HEK293T (cell line): ENCODE data around the gene CIPC.

ENCODE experiments used
- CTCF ChIA-PET: fragments of 350-600 bp; formaldehyde crosslinking; extraction: SDS; loops from one replicate; lab custom pipeline; 2021; ENCODE audit warnings: antibody characterized with exemption, inconsistent platforms; lab: Yijun Ruan, JAX
- POLR2A ChIA-PET: fragments of 350-600 bp; formaldehyde crosslinking; extraction: SDS; loops from one replicate; lab custom pipeline; 2020; ENCODE audit warnings: antibody characterized with exemption, inconsistent platforms; lab: Yijun Ruan, JAX
- DNase-seq: peaks from one replicate; pipeline ENCODE4 v3.0.0; 2012; ENCODE audit warnings: mixed read lengths; ENCODE audit errors: extremely low spot score
- ARNT ChIP-seq: fragments of 450-650 bp; IDR thresholded peaks from 2 replicates; pipeline ENCODE4 v1.6.1; 2017; ENCODE audit warnings: mild to moderate bottlenecking
- BHLHE40 ChIP-seq: fragments of 450-650 bp; IDR thresholded peaks from 2 replicates; pipeline ENCODE4 v1.6.1; 2016; ENCODE audit warnings: mild to moderate bottlenecking, moderate library complexity, borderline replicate concordance
- CTBP1 ChIP-seq: fragments of 450-650 bp; IDR thresholded peaks from 2 replicates; pipeline ENCODE4 v1.6.1; 2016; ENCODE audit warnings: borderline replicate concordance
- ELF4 ChIP-seq: fragments of 450-650 bp; IDR thresholded peaks from 2 replicates; pipeline ENCODE4 v1.6.1; 2017; ENCODE audit warnings: antibody characterized with exemption
- FOXA1 ChIP-seq: fragments of 450-650 bp; IDR thresholded peaks from 2 replicates; pipeline ENCODE4 v1.6.1; 2016; ENCODE audit warnings: mild to moderate bottlenecking
- FOXK2 ChIP-seq: fragments of 450-650 bp; IDR thresholded peaks from 2 replicates; pipeline ENCODE4 v1.6.1; 2016; ENCODE audit warnings: mild to moderate bottlenecking
- FOXM1 ChIP-seq: fragments of 450-650 bp; IDR thresholded peaks from 2 replicates; pipeline ENCODE4 v1.6.1; 2017; ENCODE audit warnings: mild to moderate bottlenecking, borderline replicate concordance
- HDGF ChIP-seq: fragments of 450-650 bp; IDR thresholded peaks from 2 replicates; pipeline ENCODE4 v1.6.1; 2017; ENCODE audit warnings: antibody characterized with exemption, borderline replicate concordance
- L3MBTL2 ChIP-seq: fragments of 450-650 bp; conservative IDR thresholded peaks from 2 replicates; pipeline ENCODE4 v1.6.1; 2016; ENCODE audit warnings: mild to moderate bottlenecking
- LEF1 ChIP-seq: fragments of 450-650 bp; IDR thresholded peaks from 2 replicates; pipeline ENCODE4 v1.6.1; 2017; ENCODE audit warnings: mild to moderate bottlenecking, borderline replicate concordance
- NFRKB ChIP-seq: fragments of 450-650 bp; IDR thresholded peaks from 2 replicates; pipeline ENCODE4 v1.6.1; 2016; ENCODE audit warnings: mild to moderate bottlenecking, moderate library complexity
- SP1 ChIP-seq: fragments of 450-650 bp; IDR thresholded peaks from 2 replicates; pipeline ENCODE4 v1.6.1; 2017
- SUZ12 ChIP-seq: fragments of 450-650 bp; IDR thresholded peaks from 2 replicates; pipeline ENCODE4 v1.6.1; 2016; ENCODE audit warnings: mild to moderate bottlenecking
- TARDBP ChIP-seq: fragments of 450-650 bp; IDR thresholded peaks from 2 replicates; pipeline ENCODE4 v1.6.1; 2016
- ZNF384 ChIP-seq: fragments of 450-650 bp; IDR thresholded peaks from 2 replicates; pipeline ENCODE4 v1.6.1; 2016
- TF ChIP-seq, protein P1 (sequence below): fragments of 450-650 bp; IDR thresholded peaks from 2 replicates; pipeline ENCODE4 v1.6.1; 2016

CIPC gene

DNA sequence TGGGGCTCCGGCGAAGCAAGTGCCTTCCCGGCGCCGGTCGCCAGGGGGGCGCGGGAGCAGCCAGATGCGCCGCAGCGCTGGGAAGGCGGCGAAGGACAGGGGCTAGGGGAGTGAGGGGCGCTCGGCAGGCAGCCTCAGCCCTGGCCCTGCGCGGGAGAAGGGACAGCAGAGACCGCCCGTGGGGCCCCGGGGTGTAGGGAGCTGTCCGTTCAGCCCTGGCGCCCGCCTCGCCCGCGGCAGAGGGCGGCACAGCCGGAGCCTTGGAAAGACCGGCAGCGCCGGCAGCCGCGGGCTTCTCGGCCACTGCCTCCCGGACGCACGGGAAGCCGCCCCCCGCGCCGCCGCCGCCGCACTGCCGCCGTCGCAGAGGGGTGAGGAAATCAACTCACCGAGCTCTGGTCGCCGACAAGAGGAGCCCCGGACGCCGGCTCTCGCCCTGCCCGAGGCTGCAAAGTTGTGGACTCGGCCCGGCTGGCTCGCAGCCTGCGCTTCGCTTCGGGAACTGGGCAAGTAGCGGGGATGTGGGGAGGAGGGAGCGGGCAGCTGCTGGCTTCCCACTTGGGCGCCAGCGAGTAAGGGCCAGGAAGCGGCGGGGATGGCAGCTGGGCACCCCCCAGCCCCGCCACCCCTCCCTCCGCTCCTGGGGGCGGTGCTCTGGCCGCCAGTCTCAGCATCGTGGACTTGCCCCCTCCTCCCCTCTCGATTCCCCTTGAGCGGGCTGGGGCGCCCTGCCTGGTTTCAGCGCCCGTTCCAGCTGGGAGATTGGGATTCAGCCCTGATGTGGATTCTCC lies 43.4 kb downstream of the CIPC start, which contains the start of gene ZDHHC22:
TSS of gene ZDHHC22 (minus strand) at position 578 of the 791 bp plus-strand sequence. CDS start 2,053 bp downstream, outside the sequence.
- TF ChIP-seq LEF1, result no peak
- TF ChIP-seq NFRKB, result no peak
- no peak for TF ChIP-seq ZNF384
- TF ChIP-seq SUZ12, result no peak
- TF ChIP-seq L3MBTL2, result no peak
- no peak for TF ChIP-seq HDGF
- TF ChIP-seq SP1, result no peak
- no peak for TF ChIP-seq BHLHE40
- no peak for TF ChIP-seq TARDBP
- TF ChIP-seq FOXA1, result no peak
- TF ChIP-seq, protein P1, sequence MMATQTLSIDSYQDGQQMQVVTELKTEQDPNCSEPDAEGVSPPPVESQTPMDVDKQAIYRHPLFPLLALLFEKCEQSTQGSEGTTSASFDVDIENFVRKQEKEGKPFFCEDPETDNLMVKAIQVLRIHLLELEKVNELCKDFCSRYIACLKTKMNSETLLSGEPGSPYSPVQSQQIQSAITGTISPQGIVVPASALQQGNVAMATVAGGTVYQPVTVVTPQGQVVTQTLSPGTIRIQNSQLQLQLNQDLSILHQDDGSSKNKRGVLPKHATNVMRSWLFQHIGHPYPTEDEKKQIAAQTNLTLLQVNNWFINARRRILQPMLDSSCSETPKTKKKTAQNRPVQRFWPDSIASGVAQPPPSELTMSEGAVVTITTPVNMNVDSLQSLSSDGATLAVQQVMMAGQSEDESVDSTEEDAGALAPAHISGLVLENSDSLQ, result no peak
- TF ChIP-seq FOXK2, result no peak
- POLR2A ChIA-PET, result interaction anchor here (0.8 to 2.1 kb wide), 5 partner anchors 16 to 179 kb away, joined by 3 to 7 read pairs (median 4); partner anchors contain the start of genes GSTZ1, POMT2 and TMEM63C
- peak; percentile 81 for DNase-seq
- CTCF ChIA-PET, result interaction anchor here (0.6 to 4.7 kb wide), 8 partner anchors 8 to 175 kb away, joined by 3 to 39 read pairs (median 4); no protein-coding TSS in a partner anchor

DNA sequence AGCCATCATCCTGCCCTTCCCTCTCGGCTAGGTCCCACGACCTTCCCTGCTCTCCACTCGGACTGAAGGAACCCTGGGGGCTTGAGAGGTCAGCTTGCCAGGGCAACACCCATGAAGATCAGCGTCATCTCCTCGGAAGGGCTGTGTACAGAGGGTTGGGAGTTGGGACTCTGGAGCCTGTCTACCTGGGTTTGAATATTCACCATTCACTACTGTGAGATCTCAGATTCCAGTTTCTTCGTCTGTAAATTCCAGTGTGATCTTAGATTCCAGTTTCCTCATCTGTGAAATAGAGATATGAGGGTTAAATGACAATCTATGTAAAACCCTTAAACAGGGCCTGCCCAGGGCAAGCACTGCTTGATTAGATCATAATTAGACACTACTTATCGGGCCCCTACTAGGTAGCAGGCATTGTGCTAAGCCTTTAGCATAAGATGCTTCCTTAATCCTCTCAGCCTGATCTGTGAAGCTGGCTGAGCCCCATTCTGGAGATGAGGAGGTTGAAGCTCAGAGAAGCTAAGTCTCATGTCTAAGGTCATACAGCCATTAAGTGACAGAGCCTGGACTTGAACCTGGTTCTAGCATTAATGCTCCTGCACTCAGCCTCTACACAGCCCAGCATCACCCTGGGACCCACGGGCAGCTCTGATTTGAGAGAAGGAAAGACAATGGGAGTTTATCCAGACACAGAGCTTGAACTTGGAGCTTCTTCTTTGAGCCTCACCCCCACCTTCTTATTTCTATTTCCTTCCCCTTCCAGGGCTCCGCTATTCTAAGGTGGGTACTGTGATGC lies 44.1 kb downstream of the CIPC start:
- POLR2A ChIA-PET, result interaction anchor here (0.6 to 2.1 kb wide), 7 partner anchors 7 to 328 kb away, joined by 3 to 7 read pairs (median 3); partner anchors contain the start of genes GSTZ1, POMT2 and TMEM63C
- CTCF ChIA-PET, result interaction anchor here (0.6 to 4.7 kb wide), 9 partner anchors 8 to 269 kb away, joined by 3 to 39 read pairs (median 3); no protein-coding TSS in a partner anchor
- no peak for DNase-seq
- TF ChIP-seq SP1 (no peak), L3MBTL2 (no peak), FOXA1 (no peak), FOXK2 (no peak), ELF4 (no peak), BHLHE40 (no peak), NFRKB (no peak), LEF1 (no peak), SUZ12 (no peak)
- TF ChIP-seq, protein P1, result no peak

DNA sequence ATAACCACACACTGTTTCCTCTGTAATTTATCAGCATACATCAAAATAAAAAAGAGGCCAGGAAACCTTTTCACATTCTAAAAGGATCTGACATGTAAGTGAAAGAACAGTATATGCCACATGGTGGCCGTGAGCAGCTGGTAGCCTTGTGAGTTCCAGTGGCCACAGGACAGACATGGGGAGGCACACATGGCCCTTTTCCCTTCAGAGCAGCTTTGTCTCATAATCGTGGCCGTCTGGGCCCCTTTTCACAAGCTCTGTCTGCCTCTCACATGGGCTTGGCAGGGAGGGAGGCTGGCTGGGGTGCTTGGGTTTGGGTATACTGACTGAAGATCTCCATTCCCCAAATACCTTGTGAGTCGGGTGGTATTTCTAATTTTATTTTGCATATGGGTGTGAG lies 45.0 kb downstream of the CIPC start:
- TF ChIP-seq SUZ12, result no peak
- TF ChIP-seq NFRKB, result no peak
- TF ChIP-seq FOXA1, result no peak
- TF ChIP-seq FOXM1, result no peak
- no peak for TF ChIP-seq ELF4
- TF ChIP-seq CTBP1, result no peak
- TF ChIP-seq, protein P1, result no peak
- no peak for TF ChIP-seq TARDBP
- TF ChIP-seq ZNF384, result no peak
- TF ChIP-seq SP1, result no peak
- no peak for TF ChIP-seq FOXK2
- TF ChIP-seq LEF1, result no peak
- TF ChIP-seq HDGF, result no peak
- TF ChIP-seq L3MBTL2, result no peak
- no peak for TF ChIP-seq ARNT
- TF ChIP-seq BHLHE40, result no peak
- DNase-seq, result no peak
- ChIA-PET POLR2A (interaction anchor here (0.6 to 2.1 kb wide), 3 partner anchors 8 to 327 kb away, joined by 3 to 7 read pairs (median 3); partner anchors contain the start of genes GSTZ1 and POMT2), CTCF (interaction anchor here (0.5 to 4.7 kb wide), 7 partner anchors 9 to 270 kb away, joined by 3 to 39 read pairs (median 6); no protein-coding TSS in a partner anchor)

DNA sequence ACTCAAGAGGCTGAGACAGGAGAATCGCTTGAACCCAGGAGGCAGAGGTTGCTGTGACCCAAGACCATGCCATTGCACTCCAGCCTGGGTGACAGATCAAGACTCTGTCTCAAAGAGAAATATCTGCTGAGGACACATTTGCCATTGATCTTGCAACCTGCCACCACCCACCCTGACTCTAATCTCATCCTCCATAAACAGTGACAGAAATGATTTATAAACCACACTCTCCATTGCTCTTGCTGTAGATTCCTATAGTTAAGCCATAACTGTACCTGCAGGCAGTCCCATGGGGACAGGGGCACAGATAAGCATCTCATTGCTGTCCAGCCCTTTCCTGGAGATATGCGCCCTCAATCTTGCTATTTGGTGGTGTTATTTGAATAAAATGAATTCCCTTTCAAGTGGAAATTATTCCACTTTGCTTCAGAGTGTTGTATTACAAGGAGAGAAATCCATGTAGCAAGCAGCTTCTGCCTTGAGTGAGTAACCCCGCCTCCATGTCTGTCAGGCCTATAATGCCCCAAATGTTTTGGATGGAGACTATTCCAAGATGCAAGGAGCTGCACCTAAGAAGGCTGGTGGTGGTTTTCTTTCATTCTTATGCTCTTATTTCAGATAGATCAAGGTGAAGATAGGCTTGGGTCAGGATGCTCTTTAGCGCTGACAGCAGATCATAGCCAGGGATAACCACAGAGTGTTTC lies 46.5 kb downstream of the CIPC start:
- no peak for TF ChIP-seq HDGF
- TF ChIP-seq, protein P1, result peak; percentile 72
- no peak for DNase-seq
- POLR2A ChIA-PET, result no interaction called here
- CTCF ChIA-PET, result interaction anchor here (0.6 to 2.6 kb wide), 3 partner anchors 46 to 171 kb away, joined by 3 to 9 read pairs (median 3); partner anchors contain the start of gene CIPC
